CD14-positive monocyte (primary cell): Measurements from ENCODE around the gene PLS3. TPM values are rescaled to one million over a fixed set of nuclear protein-coding genes. Genes with fewer than 3 reads are reported as not detected.

Source experiments
- DNase-seq, 3 donors: peaks; one replicate each; pipeline ENCODE4 v3.0.0-alpha.2; 2011 to 2022
- H2AFZ ChIP-seq: 2 replicates; pipeline ENCODE4 v1.6.0; 2012; ENCODE audit warnings: mild to moderate bottlenecking, low read depth, low read length, inconsistent platforms; ENCODE audit not compliant: insufficient read depth, poor library complexity, severe bottlenecking
- H3K27ac ChIP-seq, 2 donors: 1 replicate in 1 of 2; 2 replicates in 1 of 2; pipeline ENCODE4 v1.5.1; 2012 to 2013; ENCODE audit warnings: low read length in 2 of 2, control low read depth in 1 of 2, inconsistent platforms in 1 of 2, low read depth in 1 of 2, mild to moderate bottlenecking in 1 of 2
- H3K27me3 ChIP-seq, 2 donors: one replicate each; pipeline versions ENCODE4 v1.6.0 to v1.6.1; 2011 to 2013; ENCODE audit warnings: low read length in 2 of 2; ENCODE audit not compliant: control insufficient read depth in 2 of 2, insufficient read depth in 2 of 2
- H3K36me3 ChIP-seq, 2 donors: replicated peaks in 1 of 2; 1 replicate in 1 of 2; 2 replicates in 1 of 2; pipeline versions ENCODE4 v1.5.1 to v1.6.1; 2012 to 2013; ENCODE audit warnings: low read length in 2 of 2, control low read depth in 1 of 2, inconsistent platforms in 1 of 2, mild to moderate bottlenecking in 1 of 2; ENCODE audit not compliant: insufficient read depth in 2 of 2, control insufficient read depth in 1 of 2
- H3K4me1 ChIP-seq, 2 donors: 1 replicate in 1 of 2; 2 replicates in 1 of 2; pipeline versions ENCODE4 v1.5.1 to v1.6.1; 2012 to 2013; ENCODE audit warnings: low read length in 2 of 2, control low read depth in 1 of 2, inconsistent platforms in 1 of 2, mild to moderate bottlenecking in 1 of 2, moderate library complexity in 1 of 2; ENCODE audit not compliant: insufficient read depth in 2 of 2, control insufficient read depth in 1 of 2
- H3K4me2 ChIP-seq: replicated peaks from 2 replicates; pipeline ENCODE3; 2012; ENCODE audit warnings: low read length, moderate library complexity, mild to moderate bottlenecking; ENCODE audit not compliant: poor library complexity, severe bottlenecking; ENCODE audit errors: extremely low read depth
- H3K4me3 ChIP-seq, 3 experiments: fragments of 200-600 bp in 1 of 3; sonication (generic) in 1 of 3; replicated peaks in 1 of 3; 1 replicate in 2 of 3; 2 replicates in 1 of 3; pipeline ENCODE4 v1.5.1; 2011 to 2013; ENCODE audit warnings: low read length in 3 of 3, mild to moderate bottlenecking in 3 of 3, control low read depth in 2 of 3, low read depth in 2 of 3, inconsistent platforms in 1 of 3, moderate library complexity in 1 of 3
- H3K79me2 ChIP-seq: 2 replicates; pipeline ENCODE4 v1.6.0; 2012; ENCODE audit warnings: mild to moderate bottlenecking, control low read depth, inconsistent platforms, low read length, moderate library complexity; ENCODE audit not compliant: insufficient read depth
- H3K9ac ChIP-seq: 2 replicates; pipeline ENCODE4 v1.6.0; 2017; ENCODE audit warnings: low read length, mild to moderate bottlenecking; ENCODE audit not compliant: insufficient read depth, poor library complexity, severe bottlenecking
- H3K9me3 ChIP-seq, 2 donors: replicated peaks in 1 of 2; 1 replicate in 1 of 2; 2 replicates in 1 of 2; pipeline versions ENCODE4 v1.5.1 to v1.6.1; 2012 to 2013; ENCODE audit warnings: low read length in 2 of 2, control low read depth in 1 of 2; ENCODE audit not compliant: control insufficient read depth in 1 of 2, insufficient read depth in 1 of 2
- H4K20me1 ChIP-seq: 2 replicates; pipeline ENCODE4 v1.6.0; 2012; ENCODE audit warnings: mild to moderate bottlenecking, low read length, control low read depth, moderate library complexity; ENCODE audit not compliant: insufficient read depth
- H3K27ac Mint-ChIP-seq, 7 donors: one replicate each; pipeline ENCODE4 v1.8.0; 2020; ENCODE audit warnings: mild to moderate bottlenecking in 7 of 7, mixed read lengths in 7 of 7, moderate library complexity in 6 of 7, inconsistent platforms in 2 of 7
- H3K27me3 Mint-ChIP-seq, 3 donors: one replicate each; pipeline ENCODE4 v1.8.0; 2021 to 2022; ENCODE audit warnings: low read depth in 3 of 3, mild to moderate bottlenecking in 3 of 3, mixed read lengths in 3 of 3, moderate library complexity in 3 of 3, inconsistent platforms in 1 of 3
- H3K36me3 Mint-ChIP-seq, 2 donors: one replicate each; pipeline ENCODE4 v1.8.0; 2020; ENCODE audit warnings: mixed read lengths in 2 of 2, inconsistent platforms in 1 of 2, mild to moderate bottlenecking in 1 of 2
- H3K4me1 Mint-ChIP-seq: one replicate; pipeline ENCODE4 v1.8.0; 2020; ENCODE audit warnings: mild to moderate bottlenecking, mixed read lengths
- H3K4me3 Mint-ChIP-seq, 2 donors: one replicate each; pipeline ENCODE4 v1.8.0; 2020; ENCODE audit warnings: mild to moderate bottlenecking in 2 of 2, mixed read lengths in 2 of 2, moderate library complexity in 1 of 2
- H3K9me3 Mint-ChIP-seq, 7 donors: one replicate each; pipeline ENCODE4 v1.8.0; 2020 to 2022; ENCODE audit warnings: mixed read lengths in 7 of 7, mild to moderate bottlenecking in 6 of 7, moderate library complexity in 6 of 7, inconsistent platforms in 2 of 7
- CTCF ChIP-seq: fragments of 200-600 bp; IDR thresholded peaks from one replicate; pipeline ENCODE4 v1.8.0; 2022; ENCODE audit warnings: antibody characterized with exemption, mild to moderate bottlenecking
- WGBS: methylation state at CpG from one replicate; pipeline ENCODE4 v1.1.5; 2013; ENCODE audit warnings: missing lambda C conversion rate; ENCODE audit not compliant: insufficient coverage; 5-methylcytosine and 5-hydroxymethylcytosine counted together
- intact Hi-C, 2 donors: fragments of 100-400 bp; cut with micrococcal nuclease; formaldehyde crosslinking; loops; one replicate each; pipeline versions ENCODE4 v1.15.0 to v1.15.1; 2023
- polyA plus RNA-seq, 3 donors: library from polyadenylated mRNA; depleted of rRNA in 1 of 3; unstranded in 2 of 3; stranded (reverse) in 1 of 3; fragments of 300-500 nt in 2 of 3; fragments of >200 nt in 1 of 3; fragmentation: Illumina TruSeq in 2 of 3; gene quantifications; 1 replicate in 2 of 3; 2 replicates in 1 of 3; pipeline ENCODE4 v1.2.3, GENCODE V29; 2012 to 2021

The PLS3 gene
- polyA plus RNA-seq, 3 donors: 0.16 TPM; not detected in 2

GRCh38 chrX:115649461-115650063 is 88.6 kb downstream of the PLS3 start:
- intact Hi-C loops: no loop called here
- Mint-ChIP-seq H3K36me3 (no peaks in the 10 kb centered on the region), H3K4me1 (no peaks in the 10 kb centered on the region), H3K27me3 (peaks cover 0 to 9% (median 0%) of the 10 kb centered on the region in 3 donors), H3K27ac (no peak overlapping the region), H3K4me3 (no peak overlapping the region), H3K9me3 (no peaks in the 10 kb centered on the region)
- DNase-seq: no peak
- H4K20me1 ChIP-seq: no peaks in the 10 kb centered on the region
- H3K4me3 ChIP-seq: no peak overlapping the region
- H3K4me2 ChIP-seq: no peak overlapping the region
- H3K27ac ChIP-seq: no peak overlapping the region
- H3K4me1 ChIP-seq: no peaks in the 10 kb centered on the region
- no peaks in the 10 kb centered on the region for H3K9me3 ChIP-seq
- H3K36me3 ChIP-seq: no peaks in the 10 kb centered on the region
- H2AFZ ChIP-seq: no peak overlapping the region
- no peaks in the 10 kb centered on the region for H3K79me2 ChIP-seq
- H3K27me3 ChIP-seq: peaks cover 0 to 5% of the 10 kb centered on the region in 2 donors
- WGBS: no CpG with 5 or more reads among the region's 5 CpGs
- no peak overlapping the region for H3K9ac ChIP-seq
- TF ChIP-seq CTCF: no peak

- Mint-ChIP-seq H3K4me1 (no peaks in the 10 kb centered on the region), H3K27me3 (peaks cover 0 to 14% (median 0%) of the 10 kb centered on the region in 3 donors), H3K27ac (no peak overlapping the region), H3K9me3 (no peaks in the 10 kb centered on the region), H3K4me3 (no peak overlapping the region), H3K36me3 (no peaks in the 10 kb centered on the region)
- H3K4me2 ChIP-seq: no peak overlapping the region
- H3K9me3 ChIP-seq: no peaks in the 10 kb centered on the region
- H3K79me2 ChIP-seq: no peaks in the 10 kb centered on the region
- H3K4me3 ChIP-seq: no peak overlapping the region
- H3K36me3 ChIP-seq: no peaks in the 10 kb centered on the region
- intact Hi-C loops: no loop called here
- no peak overlapping the region for H3K9ac ChIP-seq
- no peak for DNase-seq
- no peaks in the 10 kb centered on the region for H3K4me1 ChIP-seq
- no peak overlapping the region for H3K27ac ChIP-seq
- no peaks in the 10 kb centered on the region for H4K20me1 ChIP-seq
- H2AFZ ChIP-seq: no peak overlapping the region
- TF ChIP-seq CTCF: no peak
- H3K27me3 ChIP-seq: peaks cover 0 to 5% of the 10 kb centered on the region in 2 donors
Measured at GRCh38 chrX:115650449-115650848, 89.5 kb downstream of the PLS3 start.
